B cell (primary cell): ENCODE data around the gene NAA40. TPM values are rescaled to one million over a fixed set of nuclear protein-coding genes. Genes with fewer than 3 reads are reported as not detected.

Source experiments
- ATAC-seq: fragments of 200-7000 bp; cut with Tn5 transposase; one replicate; pipeline ENCODE4 v1.10.0; 2021; ENCODE audit warnings: low read depth, mild to moderate bottlenecking, moderate number of reproducible peaks, moderate library complexity
- CTCF ChIA-PET: fragments of 350-600 bp; sonication (Branson Sonifier 250); formaldehyde crosslinking; loops from one replicate; lab custom pipeline; 2021; ENCODE audit warnings: antibody characterized with exemption, inconsistent platforms; lab: Charles Lee
- POLR2A ChIA-PET: fragments of 350-600 bp; sonication (Branson Sonifier 250); formaldehyde crosslinking; loops from one replicate; lab custom pipeline; 2021; ENCODE audit warnings: antibody characterized with exemption; lab: Charles Lee
- DNase-seq: peaks from one replicate; pipeline ENCODE4 v3.0.0; 2013
- H2AFZ ChIP-seq: 2 replicates; pipeline ENCODE4 v1.6.1; 2012; ENCODE audit warnings: mild to moderate bottlenecking, low read depth, low read length; ENCODE audit not compliant: insufficient read depth, poor library complexity, severe bottlenecking
- H3K27ac ChIP-seq, 2 donors: 1 replicate in 1 of 2; 2 replicates in 1 of 2; pipeline ENCODE4 v1.5.1; 2012 to 2013; ENCODE audit warnings: low read length in 2 of 2, mild to moderate bottlenecking in 2 of 2, moderate library complexity in 1 of 2
- H3K27me3 ChIP-seq, 4 experiments: fragments of 200-600 bp in 1 of 4; sonication (generic) in 1 of 4; replicated peaks in 1 of 4; 1 replicate in 2 of 4; 2 replicates in 2 of 4; pipeline versions ENCODE4 v1.6.1 to v1.7.0; 2013 to 2016; ENCODE audit warnings: low read length in 3 of 4, mild to moderate bottlenecking in 2 of 4, mixed read lengths in 1 of 4, moderate library complexity in 1 of 4; ENCODE audit not compliant: insufficient read depth in 4 of 4, control insufficient read depth in 3 of 4; ENCODE audit errors: control extremely low read depth in 1 of 4
- H3K36me3 ChIP-seq, 2 experiments: replicated peaks in 1 of 2; 1 replicate in 1 of 2; 2 replicates in 1 of 2; pipeline versions ENCODE4 v1.6.1 to v1.7.1; 2013; ENCODE audit warnings: low read length in 1 of 2; ENCODE audit not compliant: insufficient read depth in 2 of 2, control insufficient read depth in 1 of 2; ENCODE audit errors: control extremely low read depth in 1 of 2, extremely low read depth in 1 of 2
- H3K4me1 ChIP-seq, 2 donors: fragments of 200-600 bp in 1 of 2; sonication (generic) in 1 of 2; 1 replicate in 1 of 2; 2 replicates in 1 of 2; pipeline versions ENCODE4 v1.5.1 to v1.6.1; 2013 to 2017; ENCODE audit warnings: low read length in 2 of 2; ENCODE audit not compliant: control insufficient read depth in 2 of 2, insufficient read depth in 2 of 2
- H3K4me2 ChIP-seq: replicated peaks from 2 replicates; pipeline ENCODE3; 2012; ENCODE audit warnings: mild to moderate bottlenecking, low read depth, low read length; ENCODE audit not compliant: poor library complexity, severe bottlenecking
- H3K4me3 ChIP-seq, 5 experiments: fragments of 200-600 bp in 1 of 5; sonication (generic) in 1 of 5; 1 replicate in 3 of 5; 2 replicates in 2 of 5; pipeline versions ENCODE4 v1.5.1 to v1.7.0; 2011 to 2016; ENCODE audit warnings: low read length in 4 of 5, mild to moderate bottlenecking in 4 of 5, low read depth in 2 of 5, control low read depth in 1 of 5, moderate library complexity in 1 of 5; ENCODE audit not compliant: insufficient read depth in 1 of 5; ENCODE audit errors: control extremely low read depth in 1 of 5, extremely low read depth in 1 of 5
- H3K79me2 ChIP-seq: fragments of 200-600 bp; sonication (generic); one replicate; pipeline ENCODE4 v1.6.0; 2016; ENCODE audit warnings: low read length; ENCODE audit not compliant: control insufficient read depth, insufficient read depth
- H3K9ac ChIP-seq: fragments of 200-600 bp; sonication (generic); 2 replicates; pipeline ENCODE4 v1.6.1; 2017; ENCODE audit warnings: mild to moderate bottlenecking, low read length, moderate library complexity
- H3K9me3 ChIP-seq, 3 donors: one replicate each; pipeline versions ENCODE4 v1.6.1 to v1.7.1; 2013; ENCODE audit warnings: low read length in 2 of 3; ENCODE audit not compliant: control insufficient read depth in 2 of 3, insufficient read depth in 1 of 3; ENCODE audit errors: control extremely low read depth in 1 of 3
- H4K20me1 ChIP-seq: 2 replicates; pipeline ENCODE4 v1.6.0; 2012; ENCODE audit warnings: mild to moderate bottlenecking, low read length; ENCODE audit not compliant: insufficient read depth, control insufficient read depth, poor library complexity, severe bottlenecking
- H3K27ac Mint-ChIP-seq: one replicate; pipeline ENCODE4 v1.8.0; 2021; ENCODE audit warnings: mixed read lengths
- H3K27me3 Mint-ChIP-seq: one replicate; pipeline ENCODE4 v1.8.0; 2021; ENCODE audit warnings: mixed read lengths
- H3K4me1 Mint-ChIP-seq: one replicate; pipeline ENCODE4 v1.8.0; 2021; ENCODE audit warnings: mixed read lengths
- H3K4me3 Mint-ChIP-seq: one replicate; pipeline ENCODE4 v1.8.0; 2021; ENCODE audit warnings: mixed read lengths
- H3K9me3 Mint-ChIP-seq: one replicate; pipeline ENCODE4 v1.8.0; 2022; ENCODE audit warnings: mixed read lengths; ENCODE audit not compliant: insufficient read depth
- CTCF ChIP-seq: fragments of 200-600 bp; IDR thresholded peaks from one replicate; pipeline ENCODE4 v1.8.0; 2022; ENCODE audit warnings: antibody characterized with exemption, mild to moderate bottlenecking
- EZH2 ChIP-seq: IDR thresholded peaks from 2 replicates; pipeline ENCODE4 v1.6.1; 2012; ENCODE audit warnings: borderline replicate concordance, low read depth, mild to moderate bottlenecking, moderate library complexity, low read length; ENCODE audit not compliant: insufficient read depth, poor library complexity, severe bottlenecking
- WGBS: methylation state at CpG from one replicate; pipeline ENCODE4 v1.1.5; 2013; ENCODE audit warnings: missing lambda C conversion rate; ENCODE audit not compliant: insufficient coverage; 5-methylcytosine and 5-hydroxymethylcytosine counted together
- intact Hi-C: fragments of 100-400 bp; cut with micrococcal nuclease; formaldehyde crosslinking; loops from one replicate; pipeline ENCODE4 v1.10.0; 2022
- polyA plus RNA-seq: library from polyadenylated mRNA; depleted of rRNA; stranded (reverse); fragments of >200 nt; gene quantifications from 2 replicates; pipeline ENCODE4 v1.2.3, GENCODE V29; 2012
- total RNA-seq, 2 donors: library from RNA; stranded (reverse); fragments of 120-200 nt in 1 of 2; gene quantifications; 1 replicate in 1 of 2; 2 replicates in 1 of 2; pipeline versions ENCODE4 v1.2.3 to v1.2.4, GENCODE V29; 2013 to 2022

NAA40 gene
- total and polyA plus RNA-seq, 2 donors (not counting 1 experiment from before 2014, with no cell fraction given), result 41.3 to 47.7 TPM

- ChIA-PET POLR2A (no interaction called here), CTCF (interaction anchor here (0.6 kb wide), 1 partner anchor 171 kb away, joined by 3 read pairs; no protein-coding TSS in a partner anchor)
- H3K27ac Mint-ChIP-seq, result no peak overlapping the region
- Histone ChIP-seq H4K20me1 (peaks cover 44% of the 10 kb centered on the region), H3K9me3 (peaks cover 0 to 4% (median 0%) of the 10 kb centered on the region in 3 donors), H3K27ac (no peak overlapping the region), H3K4me2 (no peak overlapping the region), H3K36me3 (peaks cover 3 to 31% of the 10 kb centered on the region in 2 experiments), H3K79me2 (no peaks in the 10 kb centered on the region), H3K4me3 (no peak overlapping the region), H3K9ac (no peak overlapping the region), H3K4me1 (peaks cover 9 to 12% of the 10 kb centered on the region in 2 donors), H2AFZ (no peak overlapping the region), H3K27me3 (peaks cover 0 to 21% (median 6%) of the 10 kb centered on the region in 4 experiments)
- H3K9me3 Mint-ChIP-seq, result no peaks in the 10 kb centered on the region
- no peak overlapping the region for H3K4me3 Mint-ChIP-seq
- ATAC-seq (no peak), DNase-seq (no peak)
- TF ChIP-seq CTCF (no peak), EZH2 (no peak)
- WGBS, result 88% methylated on average over 8 of the region's 8 CpGs
- peaks cover 6% of the 10 kb centered on the region for H3K4me1 Mint-ChIP-seq
- intact Hi-C loops, result no loop called here
- peaks cover 6% of the 10 kb centered on the region for H3K27me3 Mint-ChIP-seq
These were observed 27.4 kb upstream of the NAA40 start for GRCh38 chr11:63911440-63911839.

- DNase-seq, result no peak
- Histone ChIP-seq H3K4me3 (no peak overlapping the region), H4K20me1 (peaks cover 42% of the 10 kb centered on the region), H3K4me1 (peaks cover 12 to 14% of the 10 kb centered on the region in 2 donors), H3K79me2 (no peaks in the 10 kb centered on the region), H3K4me2 (no peak overlapping the region), H3K27ac (no peak overlapping the region), H3K9me3 (peaks cover 0 to 4% (median 0%) of the 10 kb centered on the region in 3 donors), H2AFZ (no peak overlapping the region), H3K27me3 (peaks cover 0 to 24% (median 6%) of the 10 kb centered on the region in 4 experiments), H3K9ac (no peak overlapping the region), H3K36me3 (peaks cover 2 to 29% of the 10 kb centered on the region in 2 experiments)
- no peak for ATAC-seq
- intact Hi-C loops, result no loop called here
- CTCF ChIA-PET, result interaction anchor here (1.2 kb wide), 1 partner anchor 74 kb away, joined by 3 read pairs; no protein-coding TSS in a partner anchor
- Mint-ChIP-seq H3K9me3 (no peaks in the 10 kb centered on the region), H3K27ac (no peak overlapping the region), H3K4me1 (peaks cover 7% of the 10 kb centered on the region), H3K27me3 (peaks cover 6% of the 10 kb centered on the region), H3K4me3 (no peak overlapping the region)
- POLR2A ChIA-PET, result no interaction called here
- WGBS, result 94% methylated on average over 12 of the region's 22 CpGs
- TF ChIP-seq CTCF, result no peak
- no peak for TF ChIP-seq EZH2
These were observed 26.9 kb upstream of the NAA40 start for GRCh38 chr11:63911876-63912275.
